Activated CD4-positive, CD25-positive, alpha-beta regulatory T cell (primary cell): ENCODE data around the gene FOXC2.

Source experiments
- DNase-seq, 4 experiments: peaks; one replicate each; lab custom pipeline; 2025; lab: John Stamatoyannopoulos, UW

Gene FOXC2

GRCh38 chr16:86556576-86556975 is 10.1 kb upstream of the FOXC2 start:
- DNase-seq = no peak

GRCh38 chr16:86557587-86557986 is 9.0 kb upstream of the FOXC2 start:
- no peak for DNase-seq

- DNase-seq = no peak
Observed at GRCh38 chr16:86558355-86559193, 8.1 kb upstream of the FOXC2 start.

- no peak for DNase-seq
Observed at GRCh38 chr16:86559802-86560305, 6.8 kb upstream of the FOXC2 start.

- DNase-seq = no peak
Observed at GRCh38 chr16:86562356-86562755, 4.3 kb upstream of the FOXC2 start.

GRCh38 chr16:86563469-86564345 is 2.9 kb upstream of the FOXC2 start:
- peak; percentile 64 to 84 (median 68) for DNase-seq

- DNase-seq = no peak
Observed at GRCh38 chr16:86565181-86565631, 1.4 kb upstream of the FOXC2 start.

GRCh38 chr16:86565644-86566511 is 751 bp upstream of the FOXC2 start:
- DNase-seq = no peak

GRCh38 chr16:86566966-86567700 is 504 bp downstream of the FOXC2 start:
- no peak for DNase-seq

GRCh38 chr16:86567701-86568581 is 1.3 kb downstream of the FOXC2 start:
- no peak for DNase-seq

- no peak for DNase-seq
Observed at GRCh38 chr16:86568677-86569623, 2.3 kb downstream of the FOXC2 start.

- no peak for DNase-seq
Observed at GRCh38 chr16:86569701-86570447, 3.2 kb downstream of the FOXC2 start.

GRCh38 chr16:86570558-86571529 is 4.2 kb downstream of the FOXC2 start:
- DNase-seq = no peak

GRCh38 chr16:86571530-86571915 is 4.9 kb downstream of the FOXC2 start:
- no peak for DNase-seq

GRCh38 chr16:86572041-86572521 is 5.5 kb downstream of the FOXC2 start:
- no peak for DNase-seq

GRCh38 chr16:86572606-86573005 is 6.0 kb downstream of the FOXC2 start:
- DNase-seq = no peak

GRCh38 chr16:86573215-86573614 is 6.6 kb downstream of the FOXC2 start:
- DNase-seq = no peak
